H1 (cell line): Measurements from ENCODE around the gene PLD5. TPM values are rescaled to one million over a fixed set of nuclear protein-coding genes. Genes with fewer than 3 reads are reported as not detected.

Experiments
- CTCF ChIA-PET: fragments of 300-600 bp; sonication (Branson Sonifier 250); formaldehyde crosslinking; loops from one replicate; lab custom pipeline; 2021; ENCODE audit not compliant: partially characterized antibody; lab: Charles Lee
- POLR2A ChIA-PET: fragments of 300-600 bp; sonication (Branson Sonifier 250); formaldehyde crosslinking; loops from one replicate; lab custom pipeline; 2021; ENCODE audit warnings: inconsistent platforms; ENCODE audit not compliant: partially characterized antibody; lab: Charles Lee
- DNase-seq, 2 experiments: peaks; one replicate each; pipeline versions ENCODE4 v3.0.0 to v3.0.0-alpha.2; 2010 to 2022; ENCODE audit warnings: low spot score in 2 of 2, low read depth in 1 of 2, mixed read lengths in 1 of 2
- FAIRE-seq: peaks from 2 replicates; lab custom pipeline; 2011; peaks lifted over from hg19 to GRCh38; lab: Jason Lieb, UNC
- H2AFZ ChIP-seq: 2 replicates; pipeline ENCODE4 v1.8.1; 2012; ENCODE audit warnings: low read length, inconsistent platforms
- H2AK5ac ChIP-seq: 2 replicates; pipeline ENCODE4 v1.6.1; 2013; ENCODE audit warnings: low read depth, low read length
- H2BK120ac ChIP-seq: replicated peaks from 2 replicates; pipeline ENCODE3; 2013; ENCODE audit warnings: low read depth, low read length, inconsistent platforms
- H2BK12ac ChIP-seq: 2 replicates; pipeline ENCODE4 v1.6.1; 2013; ENCODE audit warnings: low read depth, low read length
- H2BK15ac ChIP-seq: 2 replicates; pipeline ENCODE4 v1.6.1; 2013; ENCODE audit warnings: low read length
- H2BK20ac ChIP-seq: 2 replicates; pipeline ENCODE4 v1.6.1; 2013; ENCODE audit warnings: low read length
- H2BK5ac ChIP-seq: 2 replicates; pipeline ENCODE4 v1.6.1; 2013; ENCODE audit warnings: low read depth, low read length
- H3K14ac ChIP-seq: 2 replicates; pipeline ENCODE4 v1.6.1; 2013; ENCODE audit warnings: inconsistent platforms; ENCODE audit not compliant: insufficient read length
- H3K18ac ChIP-seq: 2 replicates; pipeline ENCODE4 v1.6.1; 2013; ENCODE audit warnings: low read length; ENCODE audit errors: extremely low read depth
- H3K23ac ChIP-seq: 2 replicates; pipeline ENCODE4 v1.6.1; 2013; ENCODE audit warnings: inconsistent platforms; ENCODE audit not compliant: insufficient read length
- H3K23me2 ChIP-seq: 2 replicates; pipeline ENCODE4 v1.6.1; 2013; ENCODE audit warnings: low read depth, low read length
- H3K27ac ChIP-seq: 2 replicates; pipeline ENCODE4 v1.6.1; 2011; ENCODE audit warnings: low read depth, low read length, inconsistent platforms
- H3K27me3 ChIP-seq, 4 experiments: replicated peaks in 1 of 4; 1 replicate in 1 of 4; 2 replicates in 3 of 4; pipeline versions ENCODE4 v1.6.1 to v1.8.1; 2011 to 2013; ENCODE audit warnings: low read length in 3 of 4, mild to moderate bottlenecking in 3 of 4, inconsistent platforms in 2 of 4, mixed read lengths in 2 of 4, moderate library complexity in 1 of 4; ENCODE audit not compliant: control insufficient read depth in 3 of 4, insufficient read depth in 3 of 4; ENCODE audit errors: extremely low read depth in 1 of 4
- H3K36me3 ChIP-seq, 4 experiments: 2 replicates each; pipeline versions ENCODE4 v1.6.1 to v1.8.1; 2011 to 2013; ENCODE audit warnings: mild to moderate bottlenecking in 4 of 4, low read length in 3 of 4, moderate library complexity in 2 of 4, control low read depth in 1 of 4, inconsistent platforms in 1 of 4; ENCODE audit not compliant: insufficient read depth in 4 of 4, control insufficient read depth in 2 of 4
- H3K4ac ChIP-seq: replicated peaks from 2 replicates; pipeline ENCODE3; 2013; ENCODE audit warnings: low read length, low read depth, mixed read lengths, inconsistent platforms; ENCODE audit not compliant: insufficient read length
- H3K4me1 ChIP-seq, 4 experiments: replicated peaks in 1 of 4; 1 replicate in 1 of 4; 2 replicates in 3 of 4; pipeline versions ENCODE4 v1.6.1 to v1.8.1; 2011 to 2013; ENCODE audit warnings: low read length in 3 of 4, inconsistent platforms in 2 of 4, mixed read lengths in 1 of 4; ENCODE audit not compliant: insufficient read depth in 4 of 4, control insufficient read depth in 3 of 4
- H3K4me2 ChIP-seq, 2 experiments: 2 replicates each; pipeline versions ENCODE4 v1.6.1 to v1.8.1; 2011 to 2013; ENCODE audit warnings: low read depth in 2 of 2, low read length in 2 of 2, control low read depth in 1 of 2, inconsistent platforms in 1 of 2, mild to moderate bottlenecking in 1 of 2; ENCODE audit not compliant: insufficient read depth in 1 of 2
- H3K4me3 ChIP-seq, 4 experiments: fragments of 200-600, 300-600 bp in 1 of 4; sonication (generic), shearing (Covaris generic), sonication (Bioruptor Twin) in 1 of 4; 2 replicates each; pipeline versions ENCODE4 v1.5.1 to v1.8.1; 2011 to 2016; ENCODE audit warnings: low read length in 4 of 4, low read depth in 3 of 4, control low read depth in 2 of 4, inconsistent platforms in 2 of 4, mild to moderate bottlenecking in 2 of 4, mixed read lengths in 1 of 4, moderate library complexity in 1 of 4; ENCODE audit not compliant: insufficient read depth in 2 of 4; ENCODE audit errors: extremely low read depth in 1 of 4
- H3K56ac ChIP-seq: replicated peaks from 2 replicates; pipeline ENCODE3; 2013; ENCODE audit warnings: low read depth, mild to moderate bottlenecking, mixed read lengths, low read length, inconsistent platforms; ENCODE audit not compliant: insufficient read length
- H3K79me1 ChIP-seq: 2 replicates; pipeline ENCODE4 v1.6.1; 2013; ENCODE audit warnings: low read depth, low read length, control low read depth
- H3K79me2 ChIP-seq, 2 experiments: 2 replicates each; pipeline versions ENCODE4 v1.6.1 to v1.8.1; 2012 to 2013; ENCODE audit warnings: low read length in 2 of 2, mild to moderate bottlenecking in 2 of 2, inconsistent platforms in 1 of 2; ENCODE audit not compliant: insufficient read depth in 2 of 2, control insufficient read depth in 1 of 2
- H3K9ac ChIP-seq, 4 experiments: replicated peaks in 1 of 4; 1 replicate in 1 of 4; 2 replicates in 3 of 4; pipeline versions ENCODE4 v1.6.1 to v1.8.1; 2011 to 2013; ENCODE audit warnings: low read depth in 3 of 4, low read length in 3 of 4, control low read depth in 2 of 4, mild to moderate bottlenecking in 2 of 4, moderate library complexity in 2 of 4, inconsistent platforms in 1 of 4; ENCODE audit errors: extremely low read depth in 1 of 4
- H3K9me3 ChIP-seq, 2 experiments: 2 replicates each; pipeline versions ENCODE4 v1.6.1 to v1.8.1; 2012 to 2013; ENCODE audit warnings: mild to moderate bottlenecking in 2 of 2, moderate library complexity in 2 of 2, control low read depth in 1 of 2, inconsistent platforms in 1 of 2, low read depth in 1 of 2, low read length in 1 of 2, mixed read lengths in 1 of 2; ENCODE audit not compliant: insufficient read depth in 2 of 2
- H4K20me1 ChIP-seq, 2 experiments: replicated peaks in 1 of 2; 2 replicates each; pipeline versions ENCODE3 to v1.8.1; 2011 to 2013; ENCODE audit warnings: inconsistent platforms in 2 of 2, low read length in 2 of 2, mild to moderate bottlenecking in 1 of 2; ENCODE audit not compliant: insufficient read depth in 2 of 2, control insufficient read depth in 1 of 2
- H4K5ac ChIP-seq: 2 replicates; pipeline ENCODE4 v1.6.1; 2013; ENCODE audit warnings: low read length, low read depth, mixed read lengths, inconsistent platforms; ENCODE audit not compliant: insufficient read length
- H4K8ac ChIP-seq: 2 replicates; pipeline ENCODE4 v1.8.0; 2013; ENCODE audit warnings: mild to moderate bottlenecking, moderate library complexity, low read length, inconsistent platforms; ENCODE audit not compliant: insufficient read depth; ENCODE audit errors: extremely low read depth
- H4K91ac ChIP-seq: replicated peaks from 2 replicates; pipeline ENCODE3; 2013; ENCODE audit warnings: low read length, mixed read lengths, inconsistent platforms; ENCODE audit not compliant: insufficient read length
- MAFK ChIP-seq: IDR thresholded peaks from 2 replicates; pipeline ENCODE4 v1.6.1; 2012; ENCODE audit warnings: low read depth, mild to moderate bottlenecking, improper control_type of control experiment, low read length
- RBBP5 ChIP-seq: IDR thresholded peaks from 2 replicates; pipeline ENCODE4 v1.7.1; 2012; ENCODE audit warnings: low read depth, mild to moderate bottlenecking, inconsistent platforms, low read length, moderate library complexity, borderline replicate concordance
- WGBS, 2 experiments: shearing (Covaris generic) in 1 of 2; methylation state at CpG; one replicate each; pipeline versions ENCODE4 v1.1.6 to v1.1.7; 2013 to 2015; ENCODE audit warnings: low lambda C conversion rate in 2 of 2, mixed read lengths in 2 of 2, inconsistent platforms in 1 of 2, low coverage in 1 of 2, missing lambda C conversion rate in 1 of 2; ENCODE audit not compliant: insufficient replicate concordance in 2 of 2, insufficient coverage in 1 of 2, insufficient read length in 1 of 2; ENCODE audit errors: extremely low coverage in 1 of 2, missing lambda C conversion rate in 1 of 2; 5-methylcytosine and 5-hydroxymethylcytosine counted together
- polyA plus RNA-seq, 7 experiments: library from polyadenylated mRNA; depleted of rRNA in 3 of 7; stranded (reverse) in 5 of 7; unstranded in 2 of 7; fragments of >200 nt in 5 of 7; fragments of 200-250 nt in 2 of 7; gene quantifications; 1 replicate in 5 of 7; 2 replicates in 1 of 7; 4 replicates in 1 of 7; pipeline versions ENCODE4 v1.2.1 to v1.2.3, GENCODE V29; 2011 to 2013; ENCODE audit warnings: missing spikeins in 2 of 7, mixed read lengths in 2 of 7
- total RNA-seq: library from RNA; stranded (reverse); fragmentation: NEBNext Ultra II Directional; extraction: Animal tissue kit (Norgen Biotek cat#: 25700); gene quantifications from 2 replicates; pipeline ENCODE4 v1.2.1, GENCODE V29; 2021

The PLD5 gene
- total and polyA plus RNA-seq, 2 of the 8 experiments (the other 6 are each of a cell fraction or from before 2014, with no cell fraction given): 0.86 to 8.5 TPM

GRCh38 chr1:242034392-242034791 lies 490.1 kb downstream of the PLD5 start:
- Histone ChIP-seq H4K91ac (no peak overlapping the region), H3K27me3 (no peaks in the 10 kb centered on the region), H3K23ac (no peak overlapping the region), H2BK20ac (no peak overlapping the region), H2BK15ac (no peak overlapping the region), H2BK120ac (no peak overlapping the region), H2AFZ (peak overlapping the region; percentile 59; the same call in 1 of the 2 replicates), H3K79me1 (no peaks in the 10 kb centered on the region), H3K4me3 (no peak overlapping the region), H3K56ac (no peak overlapping the region), H3K14ac (no peak overlapping the region), H3K23me2 (no peaks in the 10 kb centered on the region), H3K4me1 (no peaks in the 10 kb centered on the region), H3K27ac (no peak overlapping the region), H3K18ac (no peak overlapping the region), H3K36me3 (no peaks in the 10 kb centered on the region), H3K9me3 (no peaks in the 10 kb centered on the region), H4K20me1 (no peaks in the 10 kb centered on the region), H3K4ac (no peak overlapping the region), H2BK5ac (no peak overlapping the region), H2BK12ac (no peak overlapping the region), H4K5ac (no peak overlapping the region), H3K4me2 (no peak overlapping the region), H3K79me2 (no peaks in the 10 kb centered on the region), H3K9ac (no peak overlapping the region), H4K8ac (no peak overlapping the region; the same call in 1 of the 2 replicates), H2AK5ac (no peak overlapping the region)
- ChIA-PET CTCF (no interaction called here), POLR2A (no interaction called here)
- WGBS, 2 experiments: 91% methylated on average over 5 of the region's 5 CpGs; no CpG with 5 or more reads in 1 of the 2 experiments
- TF ChIP-seq RBBP5 (no peak), MAFK (peak; percentile 73)
- FAIRE-seq (no peak), DNase-seq (no peak)
